GM19324 (cell line): ENCODE measurements around the gene UNC13C.

Source experiments
- ATAC-seq: cut with Tn5 transposase; IDR thresholded peaks from one replicate; pipeline ENCODE4 v1.9.1; 2021; ENCODE audit warnings: mild to moderate bottlenecking, moderate library complexity; ENCODE audit not compliant: unreplicated experiment, low FRiP score

UNC13C gene

GRCh38 chr15:54101664-54102270 is 123.5 kb downstream of the UNC13C start:
- no peak for ATAC-seq

- ATAC-seq = no peak
Observed at GRCh38 chr15:54102704-54103103, 124.5 kb downstream of the UNC13C start.

GRCh38 chr15:54109014-54109413 is 130.8 kb downstream of the UNC13C start:
- no peak for ATAC-seq

GRCh38 chr15:54119051-54119450 is 140.8 kb downstream of the UNC13C start:
- ATAC-seq = no peak

- no peak for ATAC-seq
Observed at GRCh38 chr15:54120949-54121463, 142.8 kb downstream of the UNC13C start.

- ATAC-seq = no peak
Observed at GRCh38 chr15:54127574-54127973, 149.3 kb downstream of the UNC13C start.

GRCh38 chr15:54131410-54131809 is 153.2 kb downstream of the UNC13C start:
- ATAC-seq = no peak

- ATAC-seq = no peak
Observed at GRCh38 chr15:54149115-54149531, 170.9 kb downstream of the UNC13C start.

- ATAC-seq = no peak
Observed at GRCh38 chr15:54150255-54150654, 172.0 kb downstream of the UNC13C start.

GRCh38 chr15:54159012-54159411 is 180.8 kb downstream of the UNC13C start:
- no peak for ATAC-seq

GRCh38 chr15:54187325-54187724 is 209.1 kb downstream of the UNC13C start:
- ATAC-seq = no peak

- no peak for ATAC-seq
Observed at GRCh38 chr15:54197995-54198394, 219.8 kb downstream of the UNC13C start.

GRCh38 chr15:54206586-54207321 is 228.5 kb downstream of the UNC13C start:
- ATAC-seq = no peak

- ATAC-seq = no peak
Observed at GRCh38 chr15:54208786-54209185, 230.5 kb downstream of the UNC13C start.

- no peak for ATAC-seq
Observed at GRCh38 chr15:54212635-54213034, 234.4 kb downstream of the UNC13C start.

- no peak for ATAC-seq
Observed at GRCh38 chr15:54226455-54226854, 248.2 kb downstream of the UNC13C start.

- ATAC-seq = no peak
Observed at GRCh38 chr15:54227569-54227968, 249.3 kb downstream of the UNC13C start.

- no peak for ATAC-seq
Observed at GRCh38 chr15:54250326-54250725, 272.1 kb downstream of the UNC13C start.

GRCh38 chr15:54256190-54256589 is 277.9 kb downstream of the UNC13C start:
- no peak for ATAC-seq

GRCh38 chr15:54273928-54274327 is 295.7 kb downstream of the UNC13C start:
- no peak for ATAC-seq

- no peak for ATAC-seq
Observed at GRCh38 chr15:54277834-54278233, 299.6 kb downstream of the UNC13C start.

GRCh38 chr15:54280726-54281125 is 302.5 kb downstream of the UNC13C start:
- ATAC-seq = no peak
